CD4-positive, alpha-beta memory T cell (primary cell): ENCODE data around the gene MAST4. TPM values are rescaled to one million over a fixed set of nuclear protein-coding genes. Genes with fewer than 3 reads are reported as not detected.

Experiments used
- CTCF ChIA-PET: fragments of 350-600 bp; sonication (Branson Sonifier 250); formaldehyde crosslinking; loops from one replicate; lab custom pipeline; 2021; ENCODE audit warnings: inconsistent platforms; ENCODE audit not compliant: partially characterized antibody; lab: Charles Lee
- POLR2A ChIA-PET: fragments of 350-600 bp; sonication (Branson Sonifier 250); formaldehyde crosslinking; loops from one replicate; lab custom pipeline; 2021; ENCODE audit not compliant: partially characterized antibody; lab: Charles Lee
- DNase-seq, 5 donors: peaks; one replicate each; pipeline versions ENCODE4 v3.0.0 to v3.0.0-alpha.2; 2020 to 2022; ENCODE audit warnings: mixed read lengths in 1 of 5
- H3K27ac ChIP-seq: one replicate; pipeline ENCODE4 v1.7.0; 2013; ENCODE audit warnings: low read depth, low read length
- H3K27me3 ChIP-seq: 2 replicates; pipeline ENCODE4 v1.7.0; 2013; ENCODE audit warnings: mild to moderate bottlenecking, low read length, moderate library complexity; ENCODE audit not compliant: insufficient read depth
- H3K36me3 ChIP-seq: 2 replicates; pipeline ENCODE4 v1.7.0; 2013; ENCODE audit warnings: mild to moderate bottlenecking, low read length, moderate library complexity; ENCODE audit not compliant: insufficient read depth
- H3K4me1 ChIP-seq: 2 replicates; pipeline ENCODE4 v1.7.0; 2013; ENCODE audit warnings: mild to moderate bottlenecking, low read length, moderate library complexity; ENCODE audit not compliant: insufficient read depth
- H3K4me3 ChIP-seq, 2 donors: one replicate each; pipeline ENCODE4 v1.7.0; 2013; ENCODE audit warnings: low read length in 2 of 2, mild to moderate bottlenecking in 1 of 2
- H3K9me3 ChIP-seq, 2 donors: one replicate each; pipeline ENCODE4 v1.7.0; 2013; ENCODE audit warnings: low read length in 2 of 2, control low read depth in 1 of 2; ENCODE audit not compliant: control insufficient read depth in 1 of 2
- H3K27ac Mint-ChIP-seq, 7 donors: one replicate each; pipeline ENCODE4 v1.8.0; 2020 to 2021; ENCODE audit warnings: mixed read lengths in 7 of 7, mild to moderate bottlenecking in 6 of 7, inconsistent platforms in 3 of 7, moderate library complexity in 3 of 7
- H3K27me3 Mint-ChIP-seq, 2 donors: one replicate each; pipeline ENCODE4 v1.8.0; 2020 to 2021; ENCODE audit warnings: mixed read lengths in 2 of 2
- H3K36me3 Mint-ChIP-seq, 2 donors: one replicate each; pipeline ENCODE4 v1.8.0; 2020 to 2021; ENCODE audit warnings: mixed read lengths in 2 of 2, inconsistent platforms in 1 of 2, mild to moderate bottlenecking in 1 of 2
- H3K4me1 Mint-ChIP-seq, 4 donors: one replicate each; pipeline ENCODE4 v1.8.0; 2020 to 2021; ENCODE audit warnings: mixed read lengths in 4 of 4, mild to moderate bottlenecking in 1 of 4
- H3K4me3 Mint-ChIP-seq, 8 donors: one replicate each; pipeline ENCODE4 v1.8.0; 2020 to 2021; ENCODE audit warnings: mixed read lengths in 8 of 8, mild to moderate bottlenecking in 7 of 8, moderate library complexity in 6 of 8, inconsistent platforms in 3 of 8
- H3K9me3 Mint-ChIP-seq, 8 donors: one replicate each; pipeline ENCODE4 v1.8.0; 2020 to 2021; ENCODE audit warnings: mixed read lengths in 8 of 8, mild to moderate bottlenecking in 5 of 8, inconsistent platforms in 3 of 8, moderate library complexity in 1 of 8
- intact Hi-C: fragments of 100-400 bp; cut with micrococcal nuclease; formaldehyde crosslinking; loops from one replicate; pipeline ENCODE4 v1.15.1; 2023
- polyA plus RNA-seq, 2 donors: library from polyadenylated mRNA; unstranded; fragments of 300-500 nt; fragmentation: Illumina TruSeq; gene quantifications; one replicate each; pipeline ENCODE4 v1.2.3, GENCODE V29; 2021
- total RNA-seq, 2 experiments: library from RNA; stranded (reverse); gene quantifications; one replicate each; pipeline ENCODE4 v1.2.3, GENCODE V29; 2021

Gene MAST4
- 10 to 100 TPM; 25.6 to 27.0 TPM for total RNA-seq
- polyA plus RNA-seq, result 10 to 100 TPM in 1 of 2 donors, 1 to 10 TPM in 1; 9.2 to 17.0 TPM

DNA sequence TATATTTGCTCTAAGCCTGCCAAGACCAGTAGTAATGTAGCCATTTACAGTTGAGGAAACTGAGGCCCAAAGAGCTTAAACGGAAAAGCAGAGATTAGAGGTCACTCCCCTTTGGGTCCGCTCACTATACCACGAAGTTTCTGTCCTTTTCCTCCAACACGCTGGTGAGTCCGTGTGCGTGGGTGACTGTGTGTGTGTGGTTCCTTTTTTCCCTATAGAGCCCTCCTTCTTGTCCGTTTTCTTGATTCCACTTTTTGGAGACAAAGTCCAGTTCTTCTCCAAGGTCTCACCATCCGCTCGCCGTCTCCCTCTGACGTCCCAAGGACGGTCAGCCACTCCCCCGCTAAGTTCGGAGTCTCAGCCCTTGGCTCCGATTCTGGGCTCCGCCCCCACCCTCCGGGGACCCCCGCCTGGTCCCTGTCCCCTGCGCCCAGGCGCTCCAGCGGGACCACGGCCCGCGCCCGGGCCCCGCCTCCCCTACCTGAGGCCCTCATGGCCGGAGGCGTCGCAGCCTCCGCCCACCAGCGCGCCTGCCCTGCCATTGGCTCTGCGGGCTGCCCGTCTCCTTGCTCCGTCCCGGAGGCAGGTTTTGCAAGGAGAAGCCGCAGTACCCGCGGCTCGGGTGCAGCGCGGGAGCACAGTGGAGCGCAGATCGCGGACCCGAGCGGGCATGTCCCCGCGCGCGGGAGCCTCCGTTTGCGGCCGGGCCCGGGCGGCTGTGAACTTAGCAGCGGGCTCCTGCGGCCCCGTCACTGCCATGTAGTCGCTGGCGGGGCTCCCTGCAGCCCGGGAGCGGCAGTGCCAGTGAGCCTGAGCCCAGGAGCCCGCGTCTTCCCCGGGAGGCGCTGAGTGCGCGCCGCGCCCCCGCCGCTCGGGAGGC lies at the start of gene MAST4:
Gene MAST4 (plus strand): TSS at position 638 of the 880 bp plus-strand sequence. CDS start 263 bp downstream, outside the sequence.
- no peaks in the 10 kb centered on the region for H3K36me3 ChIP-seq
- POLR2A ChIA-PET, result no interaction called here
- H3K9me3 Mint-ChIP-seq, result peaks cover 0 to 2% (median 0%) of the 10 kb centered on the region in 8 donors
- H3K4me1 Mint-ChIP-seq, result peaks cover 7 to 27% (median 13%) of the 10 kb centered on the region in 4 donors
- intact Hi-C loops, result no loop called here
- peak in 4 of 5 donors; percentile 5 to 23 (median 10) for DNase-seq
- no peak within 1 kb of the TSS for H3K4me3 ChIP-seq
- CTCF ChIA-PET, result no interaction called here
- peaks cover 12% of the 10 kb centered on the region for H3K4me1 ChIP-seq
- no peak within 1 kb of the TSS for H3K27ac ChIP-seq
- H3K9me3 ChIP-seq, result no peaks in the 10 kb centered on the region
- H3K27ac Mint-ChIP-seq, result no peak within 1 kb of the TSS
- H3K27me3 Mint-ChIP-seq, result peaks cover 33 to 43% of the 10 kb centered on the region in 2 donors
- peaks cover 13% of the 10 kb centered on the region for H3K27me3 ChIP-seq
- no peaks in the 10 kb centered on the region for H3K36me3 Mint-ChIP-seq
- H3K4me3 Mint-ChIP-seq, result peak within 1 kb of the TSS; percentile 62 to 86 (median 77)

DNA sequence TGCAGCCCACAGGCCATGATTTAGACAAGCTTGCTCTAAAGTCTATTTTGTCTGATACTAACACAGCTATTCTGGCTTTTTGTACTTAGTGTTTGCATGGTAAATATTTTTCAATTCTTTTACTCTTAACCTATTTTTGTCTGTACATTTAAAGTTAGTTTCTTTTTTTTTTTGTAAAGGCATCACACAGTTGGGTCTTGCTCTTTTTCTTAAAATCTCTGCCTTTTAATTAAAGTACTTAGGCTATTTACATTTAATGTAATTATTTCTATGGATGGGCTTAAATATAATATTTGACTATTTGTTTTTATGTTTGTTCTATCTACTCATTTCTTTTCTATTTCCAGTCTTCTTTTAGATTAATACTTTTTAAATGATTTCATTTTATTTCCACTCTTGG lies 49.7 kb upstream of the MAST4 start:
- no peaks in the 10 kb centered on the region for H3K27me3 ChIP-seq
- DNase-seq, result no peak
- no peaks in the 10 kb centered on the region for H3K36me3 Mint-ChIP-seq
- H3K27me3 Mint-ChIP-seq, result peaks cover 0 to 1% of the 10 kb centered on the region in 2 donors
- no peaks in the 10 kb centered on the region for H3K4me1 Mint-ChIP-seq
- no peaks in the 10 kb centered on the region for H3K36me3 ChIP-seq
- CTCF ChIA-PET, result no interaction called here
- no peaks in the 10 kb centered on the region for H3K4me1 ChIP-seq
- intact Hi-C loops, result no loop called here
- no peaks in the 10 kb centered on the region for H3K9me3 ChIP-seq
- H3K9me3 Mint-ChIP-seq, result peaks cover 0 to 19% (median 6%) of the 10 kb centered on the region in 8 donors
- no peak overlapping the region for H3K4me3 ChIP-seq
- H3K27ac ChIP-seq, result no peak overlapping the region
- POLR2A ChIA-PET, result no interaction called here
- H3K27ac Mint-ChIP-seq, result no peak overlapping the region
- H3K4me3 Mint-ChIP-seq, result no peak overlapping the region

DNA sequence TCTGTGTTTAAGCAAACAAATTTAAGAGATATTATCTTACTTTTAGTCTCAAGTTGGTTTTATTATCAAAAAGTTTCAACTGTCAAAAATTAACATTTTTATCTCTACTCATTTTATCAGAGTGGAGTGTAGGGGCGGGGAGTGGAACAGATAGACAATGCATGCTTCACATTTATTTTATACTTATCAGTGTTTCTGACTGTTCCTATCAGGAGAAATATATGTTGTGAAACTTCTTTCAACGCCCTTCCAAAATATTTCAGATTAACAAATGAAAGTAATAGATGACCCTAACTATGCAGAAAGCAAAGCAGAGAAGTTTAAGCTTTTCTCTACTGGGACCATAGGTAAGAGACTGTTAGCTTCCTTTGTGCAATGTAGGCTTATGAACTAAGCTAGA lies 44.9 kb upstream of the MAST4 start:
- no peak for DNase-seq
- Histone ChIP-seq H3K9me3 (no peaks in the 10 kb centered on the region), H3K4me1 (no peaks in the 10 kb centered on the region), H3K27me3 (no peaks in the 10 kb centered on the region), H3K4me3 (no peak overlapping the region), H3K36me3 (no peaks in the 10 kb centered on the region), H3K27ac (no peak overlapping the region)
- Mint-ChIP-seq H3K4me1 (peaks cover 0 to 3% (median 0%) of the 10 kb centered on the region in 4 donors), H3K36me3 (no peaks in the 10 kb centered on the region), H3K9me3 (peaks cover 0 to 22% (median 9%) of the 10 kb centered on the region in 8 donors), H3K4me3 (no peak overlapping the region), H3K27ac (no peak overlapping the region), H3K27me3 (peaks cover 0 to 1% of the 10 kb centered on the region in 2 donors)
- ChIA-PET POLR2A (no interaction called here), CTCF (no interaction called here)
- intact Hi-C loops, result no loop called here

DNA sequence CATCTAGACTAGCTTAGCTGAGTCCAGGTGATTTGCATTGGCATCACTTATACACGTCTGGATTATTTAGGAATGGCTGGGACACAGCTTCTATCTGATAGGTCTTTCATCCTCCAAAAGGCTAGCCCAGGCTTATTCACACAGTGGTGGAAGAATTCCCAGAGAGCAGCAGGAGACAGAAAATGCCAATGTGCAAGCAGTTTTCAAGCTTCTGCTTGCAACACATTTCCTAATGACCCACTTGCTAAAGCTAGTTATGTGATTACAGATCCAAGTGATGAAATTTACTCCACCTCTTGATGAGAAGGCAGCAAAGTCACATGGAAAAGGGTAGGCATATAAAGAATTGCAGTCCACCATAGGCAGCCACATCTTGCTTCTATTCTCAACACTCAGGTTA lies 44.2 kb upstream of the MAST4 start:
- intact Hi-C loops, result no loop called here
- H3K27me3 ChIP-seq, result no peaks in the 10 kb centered on the region
- peaks cover 0 to 3% (median 0%) of the 10 kb centered on the region in 4 donors for H3K4me1 Mint-ChIP-seq
- H3K9me3 ChIP-seq, result no peaks in the 10 kb centered on the region
- no peak overlapping the region for H3K27ac Mint-ChIP-seq
- H3K4me1 ChIP-seq, result no peaks in the 10 kb centered on the region
- POLR2A ChIA-PET, result no interaction called here
- no peaks in the 10 kb centered on the region for H3K36me3 Mint-ChIP-seq
- CTCF ChIA-PET, result no interaction called here
- H3K4me3 ChIP-seq, result no peak overlapping the region
- H3K27ac ChIP-seq, result no peak overlapping the region
- peaks cover 0 to 1% of the 10 kb centered on the region in 2 donors for H3K27me3 Mint-ChIP-seq
- H3K9me3 Mint-ChIP-seq, result peaks cover 0 to 22% (median 9%) of the 10 kb centered on the region in 8 donors
- DNase-seq, result no peak
- H3K4me3 Mint-ChIP-seq, result no peak overlapping the region
- no peaks in the 10 kb centered on the region for H3K36me3 ChIP-seq

DNA sequence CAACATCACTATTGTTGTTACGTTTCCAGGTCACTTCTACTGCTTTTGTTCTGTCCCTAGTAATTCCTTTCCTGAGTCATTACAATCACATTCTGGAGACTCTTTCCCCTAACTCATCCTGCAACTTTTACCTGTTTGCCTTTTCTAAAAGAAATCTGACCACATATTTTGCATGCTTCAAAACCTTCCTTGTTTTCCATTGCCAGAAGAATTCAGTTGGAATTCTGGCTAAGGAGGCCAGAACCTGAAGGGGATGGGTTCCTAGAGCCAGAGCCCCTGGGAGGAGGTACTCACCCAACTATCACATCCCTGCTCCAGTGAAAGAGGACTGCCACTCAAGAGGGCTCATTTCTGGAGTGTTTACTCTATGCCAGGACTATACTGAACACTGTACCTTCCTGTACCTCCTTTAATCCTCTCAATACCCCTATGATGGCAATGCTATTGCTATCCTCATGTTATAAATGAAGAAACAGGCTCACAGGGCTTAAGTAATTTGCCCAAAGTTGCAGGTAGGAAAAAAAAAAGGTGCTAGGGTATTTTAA lies 42.8 kb upstream of the MAST4 start:
- H3K27me3 ChIP-seq, result no peaks in the 10 kb centered on the region
- Mint-ChIP-seq H3K36me3 (no peaks in the 10 kb centered on the region), H3K27me3 (peaks cover 0 to 1% of the 10 kb centered on the region in 2 donors), H3K9me3 (peaks cover 0 to 15% (median 7%) of the 10 kb centered on the region in 8 donors), H3K4me3 (no peak overlapping the region), H3K4me1 (peaks cover 0 to 3% (median 0%) of the 10 kb centered on the region in 4 donors), H3K27ac (no peak overlapping the region)
- no peaks in the 10 kb centered on the region for H3K4me1 ChIP-seq
- H3K9me3 ChIP-seq, result no peaks in the 10 kb centered on the region
- intact Hi-C loops, result no loop called here
- DNase-seq, result no peak
- POLR2A ChIA-PET, result no interaction called here
- H3K27ac ChIP-seq, result no peak overlapping the region
- CTCF ChIA-PET, result no interaction called here
- H3K4me3 ChIP-seq, result no peak overlapping the region
- H3K36me3 ChIP-seq, result no peaks in the 10 kb centered on the region

DNA sequence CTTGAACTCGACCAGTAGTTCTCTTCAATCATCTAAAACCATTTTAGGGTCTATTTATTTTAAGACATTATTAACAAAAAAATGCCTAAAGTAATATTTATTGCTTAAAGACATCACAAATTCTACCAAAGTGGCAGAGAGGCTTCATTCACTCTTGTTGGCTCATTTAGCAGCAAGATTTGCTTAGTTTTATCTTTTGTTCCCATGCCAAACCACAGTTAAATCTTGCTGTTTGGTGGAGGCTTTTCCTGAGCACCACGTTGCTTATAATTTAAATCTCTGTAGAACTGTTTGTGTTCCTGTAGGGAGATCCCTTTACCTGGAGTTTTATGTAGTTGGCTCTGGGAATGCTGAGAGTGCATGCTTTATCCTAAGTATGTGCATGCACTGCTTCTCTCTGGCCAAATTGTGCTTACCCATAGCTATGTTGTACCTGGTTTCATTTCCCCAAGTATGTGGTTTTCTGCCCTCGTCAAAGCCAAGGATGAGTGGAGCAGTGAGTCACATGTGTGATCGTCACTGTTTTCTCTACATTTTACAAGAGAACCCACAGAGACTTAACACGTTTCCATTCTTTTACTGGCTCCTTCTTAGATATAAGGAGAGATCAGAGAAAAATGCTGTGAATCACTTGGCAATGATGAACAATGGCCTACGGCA lies 42.1 kb upstream of the MAST4 start:
- peaks cover 0 to 3% (median 0%) of the 10 kb centered on the region in 4 donors for H3K4me1 Mint-ChIP-seq

DNA sequence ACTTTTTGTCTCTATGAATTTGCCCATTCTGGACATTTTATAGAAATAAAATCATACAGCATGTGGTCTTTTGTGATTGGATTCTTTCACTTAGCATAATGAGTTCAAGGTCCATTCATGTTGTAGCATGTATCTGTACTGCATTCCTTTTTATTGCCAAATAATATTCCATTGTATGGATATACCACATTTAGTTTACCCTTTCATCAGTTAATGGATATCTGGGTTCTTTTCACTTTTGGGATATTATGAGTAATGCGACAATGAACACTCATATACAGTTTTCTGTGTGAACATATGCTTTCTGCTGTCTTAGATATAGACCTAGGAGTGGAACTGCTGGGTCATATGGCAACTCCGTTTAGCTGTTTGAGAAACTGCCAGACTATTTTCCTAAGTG lies 41.3 kb upstream of the MAST4 start:
- no peak overlapping the region for H3K4me3 ChIP-seq
- H3K27ac ChIP-seq, result no peak overlapping the region
- intact Hi-C loops, result no loop called here
- ChIA-PET CTCF (interaction anchor here (1.2 kb wide), 1 partner anchor 11 kb away, joined by 3 read pairs; no protein-coding TSS in a partner anchor), POLR2A (no interaction called here)
- Mint-ChIP-seq H3K4me1 (peaks cover 0 to 3% (median 0%) of the 10 kb centered on the region in 4 donors), H3K9me3 (peaks cover 0 to 8% (median 4%) of the 10 kb centered on the region in 8 donors), H3K36me3 (no peaks in the 10 kb centered on the region), H3K27ac (no peak overlapping the region), H3K4me3 (no peak overlapping the region), H3K27me3 (peaks cover 0 to 1% of the 10 kb centered on the region in 2 donors)
- no peaks in the 10 kb centered on the region for H3K36me3 ChIP-seq
- H3K4me1 ChIP-seq, result no peaks in the 10 kb centered on the region
- H3K9me3 ChIP-seq, result no peaks in the 10 kb centered on the region
- no peaks in the 10 kb centered on the region for H3K27me3 ChIP-seq
- no peak for DNase-seq

More for the DNA sequence above, 42.1 kb upstream of the MAST4 start:
- no peaks in the 10 kb centered on the region for H3K9me3 ChIP-seq
- Mint-ChIP-seq H3K27ac (no peak overlapping the region), H3K9me3 (peaks cover 0 to 11% (median 5%) of the 10 kb centered on the region in 8 donors), H3K27me3 (peaks cover 0 to 1% of the 10 kb centered on the region in 2 donors), H3K36me3 (no peaks in the 10 kb centered on the region), H3K4me3 (no peak overlapping the region)
- no peak for DNase-seq
- H3K4me1 ChIP-seq, result no peaks in the 10 kb centered on the region
- CTCF ChIA-PET, result interaction anchor here (1.2 kb wide), 1 partner anchor 11 kb away, joined by 3 read pairs; no protein-coding TSS in a partner anchor
- POLR2A ChIA-PET, result no interaction called here
- H3K27ac ChIP-seq, result no peak overlapping the region
- H3K4me3 ChIP-seq, result no peak overlapping the region
- H3K36me3 ChIP-seq, result no peaks in the 10 kb centered on the region
- no peaks in the 10 kb centered on the region for H3K27me3 ChIP-seq
- intact Hi-C loops, result no loop called here
